Ishikawa (cell line): Measurements from ENCODE around the gene RPS25.

Experiments
- CEBPB ChIP-seq: IDR thresholded peaks from 2 replicates; pipeline ENCODE4 v1.6.1; 2012
- CREB1 ChIP-seq: IDR thresholded peaks from 2 replicates; pipeline ENCODE4 v1.6.1; 2012; ENCODE audit warnings: low read depth
- EGR1 ChIP-seq: IDR thresholded peaks from 2 replicates; pipeline ENCODE4 v1.6.1; 2012
- EP300 ChIP-seq: IDR thresholded peaks from 2 replicates; pipeline ENCODE4 v1.6.1; 2012; ENCODE audit warnings: borderline replicate concordance
- FOXM1 ChIP-seq: IDR thresholded peaks from 2 replicates; pipeline ENCODE4 v1.6.1; 2012; ENCODE audit warnings: low read depth, borderline replicate concordance
- NFIC ChIP-seq: IDR thresholded peaks from 2 replicates; pipeline ENCODE4 v1.6.1; 2012
- RAD21 ChIP-seq: IDR thresholded peaks from 2 replicates; pipeline ENCODE4 v1.6.1; 2012; ENCODE audit warnings: low read depth
- TAF1 ChIP-seq: IDR thresholded peaks from 2 replicates; pipeline ENCODE4 v1.6.1; 2012; ENCODE audit warnings: low read depth, mild to moderate bottlenecking
- TCF12 ChIP-seq: IDR thresholded peaks from 2 replicates; pipeline ENCODE4 v1.6.1; 2012; ENCODE audit warnings: low read depth
- TEAD4 ChIP-seq: IDR thresholded peaks from 2 replicates; pipeline ENCODE4 v1.6.1; 2012
- USF1 ChIP-seq: IDR thresholded peaks from 2 replicates; pipeline ENCODE4 v1.6.1; 2012
- YY1 ChIP-seq: IDR thresholded peaks from 2 replicates; pipeline ENCODE4 v1.6.1; 2012; ENCODE audit warnings: low read depth
- ZBTB7A ChIP-seq: IDR thresholded peaks from 2 replicates; pipeline ENCODE4 v1.6.1; 2012; ENCODE audit warnings: low read depth
- TF ChIP-seq, protein P1 (sequence below): IDR thresholded peaks from 2 replicates; pipeline ENCODE4 v1.6.1; 2012; ENCODE audit warnings: low read depth, mild to moderate bottlenecking
- TF ChIP-seq, protein P2 (sequence below): IDR thresholded peaks from 2 replicates; pipeline ENCODE4 v1.6.1; 2012

The RPS25 gene

DNA sequence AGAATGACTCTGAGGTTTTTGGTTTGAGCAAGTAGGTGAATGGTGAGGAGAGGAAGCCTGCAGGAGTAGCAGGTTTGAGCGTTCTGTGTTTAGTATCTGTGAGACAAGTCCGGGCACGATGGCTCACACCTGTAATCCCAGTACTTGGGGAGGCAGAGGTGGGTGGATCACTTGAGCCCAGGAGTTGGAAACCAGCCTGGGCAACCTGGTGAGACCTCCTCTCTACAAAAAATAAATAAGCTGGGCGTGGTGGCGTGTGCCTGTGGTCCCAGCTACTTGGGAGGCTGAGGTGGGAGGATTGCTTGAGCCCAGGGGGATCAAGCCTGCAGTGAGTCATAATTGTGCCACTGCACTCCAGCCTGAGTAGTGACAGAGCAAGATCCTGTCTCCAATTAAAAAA, 29.9 kb downstream of the RPS25 start:
- no peak for TF ChIP-seq TAF1
- TF ChIP-seq NFIC: no peak
- TF ChIP-seq USF1: no peak
- no peak for TF ChIP-seq EGR1
- no peak for TF ChIP-seq CEBPB
- TF ChIP-seq, protein P1, sequence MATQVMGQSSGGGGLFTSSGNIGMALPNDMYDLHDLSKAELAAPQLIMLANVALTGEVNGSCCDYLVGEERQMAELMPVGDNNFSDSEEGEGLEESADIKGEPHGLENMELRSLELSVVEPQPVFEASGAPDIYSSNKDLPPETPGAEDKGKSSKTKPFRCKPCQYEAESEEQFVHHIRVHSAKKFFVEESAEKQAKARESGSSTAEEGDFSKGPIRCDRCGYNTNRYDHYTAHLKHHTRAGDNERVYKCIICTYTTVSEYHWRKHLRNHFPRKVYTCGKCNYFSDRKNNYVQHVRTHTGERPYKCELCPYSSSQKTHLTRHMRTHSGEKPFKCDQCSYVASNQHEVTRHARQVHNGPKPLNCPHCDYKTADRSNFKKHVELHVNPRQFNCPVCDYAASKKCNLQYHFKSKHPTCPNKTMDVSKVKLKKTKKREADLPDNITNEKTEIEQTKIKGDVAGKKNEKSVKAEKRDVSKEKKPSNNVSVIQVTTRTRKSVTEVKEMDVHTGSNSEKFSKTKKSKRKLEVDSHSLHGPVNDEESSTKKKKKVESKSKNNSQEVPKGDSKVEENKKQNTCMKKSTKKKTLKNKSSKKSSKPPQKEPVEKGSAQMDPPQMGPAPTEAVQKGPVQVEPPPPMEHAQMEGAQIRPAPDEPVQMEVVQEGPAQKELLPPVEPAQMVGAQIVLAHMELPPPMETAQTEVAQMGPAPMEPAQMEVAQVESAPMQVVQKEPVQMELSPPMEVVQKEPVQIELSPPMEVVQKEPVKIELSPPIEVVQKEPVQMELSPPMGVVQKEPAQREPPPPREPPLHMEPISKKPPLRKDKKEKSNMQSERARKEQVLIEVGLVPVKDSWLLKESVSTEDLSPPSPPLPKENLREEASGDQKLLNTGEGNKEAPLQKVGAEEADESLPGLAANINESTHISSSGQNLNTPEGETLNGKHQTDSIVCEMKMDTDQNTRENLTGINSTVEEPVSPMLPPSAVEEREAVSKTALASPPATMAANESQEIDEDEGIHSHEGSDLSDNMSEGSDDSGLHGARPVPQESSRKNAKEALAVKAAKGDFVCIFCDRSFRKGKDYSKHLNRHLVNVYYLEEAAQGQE: no peak
- TF ChIP-seq TEAD4: no peak
- no peak for TF ChIP-seq RAD21
- no peak for TF ChIP-seq CREB1
- TF ChIP-seq, protein P2, sequence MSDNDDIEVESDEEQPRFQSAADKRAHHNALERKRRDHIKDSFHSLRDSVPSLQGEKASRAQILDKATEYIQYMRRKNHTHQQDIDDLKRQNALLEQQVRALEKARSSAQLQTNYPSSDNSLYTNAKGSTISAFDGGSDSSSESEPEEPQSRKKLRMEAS: no peak
- TF ChIP-seq ZBTB7A: no peak
- TF ChIP-seq FOXM1: no peak
- no peak for TF ChIP-seq YY1
- no peak for TF ChIP-seq TCF12
- no peak for TF ChIP-seq EP300

- TF ChIP-seq CREB1 (no peak), CEBPB (no peak), FOXM1 (no peak), USF1 (no peak), EGR1 (no peak), TEAD4 (no peak), NFIC (no peak), EP300 (no peak), TCF12 (no peak), RAD21 (no peak), ZBTB7A (no peak), YY1 (no peak), TAF1 (no peak)
- TF ChIP-seq, protein P1: no peak
- TF ChIP-seq, protein P2: no peak
These were observed 33.3 kb downstream of the RPS25 start for GRCh38 chr11:118984825-118985224.

DNA sequence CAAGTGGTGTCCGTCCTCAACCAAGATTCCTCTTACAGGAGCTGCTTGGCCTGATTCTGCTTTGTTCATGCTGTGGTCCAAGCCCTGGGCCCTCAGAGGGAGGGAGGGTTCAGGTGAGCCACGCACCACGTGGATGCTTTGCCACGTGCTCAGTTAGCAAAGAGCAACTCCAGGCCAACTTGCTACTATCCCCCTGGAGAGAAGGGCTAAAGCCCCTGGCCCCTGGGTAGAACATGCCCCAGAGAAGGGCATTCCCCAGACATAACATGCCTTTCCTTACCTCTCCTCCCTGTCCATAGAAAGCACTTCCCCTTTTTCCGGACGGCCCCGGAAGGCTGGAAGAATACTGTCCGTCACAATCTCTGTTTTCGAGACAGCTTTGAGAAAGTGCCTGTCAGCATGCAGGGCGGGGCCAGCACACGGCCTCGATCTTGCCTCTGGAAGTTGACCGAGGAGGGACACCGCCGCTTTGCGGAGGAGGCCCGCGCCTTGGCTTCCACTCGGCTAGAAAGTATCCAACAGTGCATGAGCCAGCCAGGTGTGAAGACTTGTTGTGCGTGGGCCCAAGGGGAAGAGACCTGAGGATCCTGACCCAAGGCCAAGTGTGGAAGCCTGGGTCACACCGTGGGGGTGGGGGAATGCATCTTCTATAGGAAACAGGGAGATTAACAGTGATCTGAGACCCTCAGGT, 37.8 kb downstream of the RPS25 start:
- TF ChIP-seq USF1 (no peak), RAD21 (no peak), EGR1 (no peak), YY1 (no peak), TCF12 (no peak), EP300 (no peak), FOXM1 (no peak), TEAD4 (no peak), NFIC (no peak), CEBPB (no peak), TAF1 (no peak), CREB1 (no peak), ZBTB7A (no peak)
- TF ChIP-seq, protein P1: no peak
- TF ChIP-seq, protein P2: no peak
